HG03108 (cell line): ENCODE data around the gene SACM1L.
"Not testable (repeated sequence)": the region's sequence is repeated elsewhere in the genome, so short reads cannot be mapped to it uniquely, and the experiment has no call there.

ENCODE experiments used
- ATAC-seq: cut with Tn5 transposase; IDR thresholded peaks from one replicate; pipeline ENCODE4 v1.9.1; 2021; ENCODE audit warnings: moderate library complexity; ENCODE audit not compliant: unreplicated experiment

SACM1L gene

DNA sequence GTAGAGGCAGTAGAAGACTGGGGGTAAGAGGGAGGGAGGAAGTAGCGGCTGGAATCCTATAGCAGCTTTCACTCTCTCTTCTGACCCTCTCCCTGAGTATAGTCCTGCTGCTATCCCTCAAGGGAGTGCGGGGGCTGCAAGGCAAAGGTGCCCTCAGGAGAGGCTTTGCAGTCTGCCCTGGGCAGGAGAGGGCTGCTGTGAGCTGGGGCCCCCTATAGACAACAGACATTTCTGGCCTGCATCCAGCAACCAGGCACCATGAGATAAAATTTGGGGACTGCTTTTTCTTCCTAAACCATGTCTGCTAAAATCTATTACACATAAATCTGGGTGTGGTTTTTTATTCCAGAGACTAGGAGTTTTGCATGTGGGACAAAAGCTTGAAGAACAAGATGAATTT lies 48.0 kb downstream of the SACM1L start:
- ATAC-seq: no peak

DNA sequence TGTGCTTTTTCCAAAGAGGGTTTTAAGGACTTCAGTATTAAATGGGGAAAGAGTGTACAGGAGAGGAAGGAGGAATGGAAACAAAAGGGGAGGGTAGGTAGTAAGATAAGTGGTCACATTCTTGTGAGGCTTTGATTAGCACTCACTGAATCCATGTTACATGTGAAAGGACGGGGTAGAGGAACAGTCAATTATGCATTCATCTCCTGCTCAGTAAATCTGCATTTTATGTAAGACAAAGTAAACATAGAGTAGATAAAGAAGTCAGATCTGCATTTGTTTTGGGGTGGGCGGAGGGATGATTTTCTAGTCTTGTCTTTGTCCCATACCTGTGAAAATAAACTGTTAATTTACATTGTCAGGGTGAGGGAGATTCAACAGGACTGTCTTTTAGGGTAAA lies 50.8 kb downstream of the SACM1L start:
- ATAC-seq: no peak

GRCh38 chr3:45741247-45741646 lies 52.1 kb downstream of the SACM1L start:
- ATAC-seq: no peak

DNA sequence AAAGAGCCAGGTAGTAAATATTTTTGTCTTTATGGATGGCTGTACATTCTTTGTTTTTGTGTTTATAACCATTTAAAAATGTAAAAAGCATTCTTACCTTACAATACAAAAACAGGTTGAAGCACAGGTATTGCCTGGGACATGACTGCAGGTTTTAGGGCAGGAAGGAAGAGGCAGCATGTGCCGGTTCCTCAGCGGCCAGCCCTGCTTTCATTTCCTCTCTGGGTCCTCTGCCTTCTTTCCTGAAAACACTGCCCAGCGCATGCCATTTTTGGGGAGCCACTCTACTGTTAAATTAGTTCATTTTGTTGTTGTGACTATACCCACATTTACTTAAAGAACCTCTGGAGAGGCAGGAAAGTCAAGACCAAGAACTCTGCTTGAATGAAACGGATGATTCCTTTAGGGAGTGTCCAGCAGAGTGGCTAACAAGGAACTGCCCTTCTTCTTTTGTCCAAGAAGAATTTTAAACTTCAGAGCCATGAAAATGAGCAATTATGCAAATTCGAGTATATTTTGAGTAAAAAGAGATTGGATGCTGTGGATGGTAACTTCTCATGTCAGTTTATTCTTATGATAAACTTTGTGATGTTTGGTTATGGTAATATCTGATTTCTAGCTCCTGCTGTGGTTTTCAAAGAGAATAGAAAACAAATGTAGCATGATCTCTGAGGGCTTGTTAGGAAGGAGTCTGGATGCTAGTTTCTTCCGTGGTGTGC lies 52.7 kb downstream of the SACM1L start:
- no peak for ATAC-seq

DNA sequence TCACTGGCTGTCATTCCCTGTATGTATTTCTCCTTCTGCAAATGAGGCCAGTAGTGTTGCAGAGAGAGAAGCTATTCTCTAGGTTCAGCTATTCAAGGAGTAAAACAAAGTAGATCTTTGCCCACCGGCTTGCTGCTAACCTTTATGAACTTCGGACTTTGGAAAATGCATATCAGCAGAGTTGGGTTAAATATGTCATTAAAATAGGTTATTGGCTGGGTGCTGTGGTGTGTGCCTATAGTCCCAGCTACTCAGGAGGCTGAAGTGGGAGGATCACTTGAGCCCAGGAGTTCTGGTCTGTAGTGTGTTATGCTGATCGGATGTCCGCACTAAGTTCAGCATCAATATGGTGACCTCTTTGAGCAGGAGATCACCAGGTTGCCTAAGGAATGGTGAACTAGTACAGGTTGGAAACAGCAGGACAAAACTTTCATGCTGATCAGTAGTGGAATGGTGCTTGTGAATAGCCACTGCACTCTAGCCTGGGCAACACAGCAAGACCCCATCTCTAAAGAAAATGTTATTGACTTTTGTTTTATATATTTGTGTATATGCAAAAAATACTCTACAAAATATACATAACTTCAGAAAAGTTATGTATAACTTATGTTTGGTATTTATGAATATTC lies 53.4 kb downstream of the SACM1L start:
- ATAC-seq: no peak

- ATAC-seq: no peak
These were observed 57.1 kb downstream of the SACM1L start for GRCh38 chr3:45746165-45746776.

DNA sequence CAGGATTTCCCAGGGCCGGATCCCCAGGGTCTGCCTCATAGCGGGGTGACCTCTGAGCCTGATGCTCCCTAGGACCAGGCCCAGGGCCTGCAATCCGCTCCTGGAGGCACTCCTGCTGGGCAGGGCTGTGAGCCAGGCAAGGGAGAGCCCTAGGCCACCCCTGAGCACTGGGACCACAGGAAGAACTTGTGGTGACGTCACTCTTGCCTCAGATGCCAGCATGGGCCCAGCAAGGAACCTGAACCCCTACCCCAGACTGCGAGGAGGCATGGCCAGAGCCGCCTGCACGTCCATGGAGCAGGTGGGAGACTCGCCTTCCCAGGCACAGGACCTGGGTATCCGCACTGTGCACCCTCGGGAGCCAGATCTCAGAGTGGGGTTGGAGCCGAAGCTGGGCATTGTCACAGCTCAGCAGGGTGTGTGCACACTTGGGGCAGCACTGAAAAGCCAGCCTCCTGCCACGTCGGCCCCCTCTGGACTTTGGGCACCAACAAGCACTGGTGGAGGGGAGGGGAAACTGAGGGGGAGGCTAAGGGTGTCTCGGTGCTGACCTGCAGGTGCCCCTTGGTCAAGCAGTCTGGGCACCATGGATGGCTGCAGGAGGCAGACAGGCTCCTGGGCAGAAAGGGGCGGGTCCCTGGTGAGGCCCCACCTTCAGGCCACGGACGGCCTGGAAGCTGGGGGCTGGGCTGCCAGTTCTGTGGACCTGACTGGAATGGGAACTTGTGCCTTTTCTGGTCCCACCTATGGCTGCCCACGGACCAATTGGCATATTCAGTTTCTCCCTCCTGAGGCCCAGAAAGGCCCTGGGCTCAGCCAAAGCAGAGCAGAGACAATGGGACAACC lies 57.8 kb downstream of the SACM1L start:
- no peak for ATAC-seq

GRCh38 chr3:45748068-45748467 lies 58.9 kb downstream of the SACM1L start:
- ATAC-seq: no peak

DNA sequence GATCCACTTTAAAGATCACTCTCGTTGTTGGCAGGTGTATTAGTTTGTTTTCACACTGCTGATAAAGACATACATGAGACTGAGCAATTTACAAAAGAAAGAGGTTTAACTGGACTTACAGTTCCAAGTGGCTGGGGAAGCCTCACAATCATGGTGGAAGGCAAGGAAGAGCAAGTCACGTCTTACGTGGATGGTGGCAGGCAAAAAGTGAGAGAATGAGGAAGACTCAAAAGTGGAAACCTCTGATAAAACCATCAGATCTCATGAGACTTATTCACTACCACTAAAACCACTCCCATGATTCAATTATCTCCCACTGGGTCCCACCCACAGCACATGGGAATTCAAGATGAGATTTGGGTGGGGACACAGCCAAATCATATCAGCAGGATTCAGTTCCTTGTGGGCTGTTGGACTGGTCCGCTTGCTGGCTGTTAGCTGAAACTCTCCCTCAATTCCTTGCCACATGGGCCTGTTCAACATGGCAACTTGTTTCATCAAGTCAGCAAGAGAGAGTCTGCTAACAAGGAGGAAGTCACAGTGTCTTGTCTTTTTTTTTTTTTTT lies 59.9 kb downstream of the SACM1L start:
- ATAC-seq: not testable (repeated sequence)

- ATAC-seq: no peak
These were observed 60.7 kb downstream of the SACM1L start for GRCh38 chr3:45749880-45750279.

DNA sequence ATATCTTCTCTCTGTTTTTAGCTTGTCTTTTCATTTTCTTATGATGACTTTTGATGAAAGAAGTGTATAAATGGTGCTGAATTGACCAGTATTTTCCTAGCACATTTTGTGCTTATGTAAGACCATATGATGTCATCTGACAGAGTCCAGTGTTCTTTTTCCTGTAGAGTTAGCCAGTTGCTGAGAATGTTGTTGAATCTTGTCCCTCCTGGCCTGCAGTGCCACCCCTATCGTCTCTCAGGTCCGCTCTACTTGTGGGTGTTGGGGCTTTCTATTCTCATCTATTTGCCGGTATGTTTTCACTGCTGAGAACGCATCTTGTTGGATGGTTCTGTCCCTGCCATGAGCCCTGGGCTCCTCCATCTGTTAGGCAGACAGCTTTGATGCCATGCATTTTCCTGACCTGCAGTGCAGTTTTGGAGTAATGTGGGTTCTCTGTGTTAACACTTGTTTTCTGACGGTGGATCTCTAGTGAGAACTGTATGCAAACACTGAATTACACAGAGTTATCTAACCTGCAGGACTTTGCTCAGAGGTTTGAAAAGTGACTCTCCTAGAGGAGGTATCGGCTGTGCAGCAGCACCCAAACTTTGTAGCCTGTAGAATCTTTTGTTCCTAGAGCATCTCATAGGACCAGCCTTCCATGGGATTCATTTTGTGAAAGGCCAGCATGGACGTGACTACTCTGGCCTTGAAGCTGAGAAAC lies 62.5 kb downstream of the SACM1L start:
- ATAC-seq: no peak

DNA sequence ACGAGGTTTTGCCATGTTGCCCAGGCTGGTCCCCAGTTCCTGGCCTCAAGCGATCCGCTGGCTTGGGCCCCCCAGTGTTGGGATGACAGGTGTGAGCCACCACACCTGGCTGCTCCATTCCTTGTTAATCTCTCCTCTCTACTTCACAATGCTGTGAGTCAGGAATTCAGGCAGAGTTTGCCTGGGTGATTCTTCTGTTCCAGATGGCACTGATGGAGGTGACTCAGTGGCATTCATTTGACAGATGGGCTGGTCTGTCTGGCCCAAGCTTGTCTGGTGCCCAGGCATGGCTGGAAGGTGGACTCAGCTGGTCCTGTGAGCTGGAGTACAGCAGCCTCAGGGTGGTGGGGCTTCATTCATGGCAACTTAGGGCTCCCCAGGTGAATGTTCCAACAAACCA lies 63.9 kb downstream of the SACM1L start:
- no peak for ATAC-seq

DNA sequence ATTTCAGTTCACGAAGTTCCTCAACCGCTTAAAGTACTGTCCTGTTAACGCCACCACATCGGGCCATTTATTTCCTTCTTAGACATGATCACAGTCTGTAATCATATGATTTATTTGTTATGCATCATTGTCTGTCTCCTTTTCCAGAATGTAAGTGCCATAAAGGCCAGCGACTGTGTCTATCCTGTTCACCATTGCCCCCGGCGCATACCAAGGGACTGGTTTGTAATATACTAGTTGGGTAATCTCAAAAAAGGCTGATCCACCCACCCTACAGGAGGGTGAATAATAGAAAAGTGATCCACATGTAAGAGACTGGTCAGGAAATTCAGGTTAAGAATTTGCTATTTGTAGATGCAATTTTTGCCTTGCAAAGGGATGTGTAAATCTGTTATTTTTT lies 65.3 kb downstream of the SACM1L start:
- ATAC-seq: no peak

DNA sequence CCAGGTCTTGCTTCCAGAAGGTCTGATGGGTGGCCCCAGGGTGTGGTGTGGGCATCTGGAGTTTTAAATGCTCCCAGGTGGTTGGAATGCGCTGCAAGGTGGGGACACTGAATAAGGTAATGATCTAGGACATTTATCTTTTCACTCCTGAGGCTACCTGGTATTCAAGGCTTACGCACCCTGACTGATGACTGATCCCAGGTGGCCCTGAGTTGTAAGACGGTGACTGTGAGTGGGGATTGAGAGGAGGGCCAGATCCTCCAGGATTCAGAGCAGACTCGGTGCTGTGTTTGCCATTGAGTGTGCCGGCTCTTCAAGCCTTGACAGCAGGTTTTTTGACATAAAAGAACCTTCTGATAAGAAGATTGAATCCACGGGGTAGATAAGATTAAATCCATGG lies 66.9 kb downstream of the SACM1L start:
- ATAC-seq: no peak

GRCh38 chr3:45757141-45757540 lies 67.9 kb downstream of the SACM1L start:
- ATAC-seq: not testable (repeated sequence)

GRCh38 chr3:45758871-45759270 lies 69.7 kb downstream of the SACM1L start:
- no peak for ATAC-seq

GRCh38 chr3:45759851-45760250 lies 70.7 kb downstream of the SACM1L start:
- ATAC-seq: no peak

DNA sequence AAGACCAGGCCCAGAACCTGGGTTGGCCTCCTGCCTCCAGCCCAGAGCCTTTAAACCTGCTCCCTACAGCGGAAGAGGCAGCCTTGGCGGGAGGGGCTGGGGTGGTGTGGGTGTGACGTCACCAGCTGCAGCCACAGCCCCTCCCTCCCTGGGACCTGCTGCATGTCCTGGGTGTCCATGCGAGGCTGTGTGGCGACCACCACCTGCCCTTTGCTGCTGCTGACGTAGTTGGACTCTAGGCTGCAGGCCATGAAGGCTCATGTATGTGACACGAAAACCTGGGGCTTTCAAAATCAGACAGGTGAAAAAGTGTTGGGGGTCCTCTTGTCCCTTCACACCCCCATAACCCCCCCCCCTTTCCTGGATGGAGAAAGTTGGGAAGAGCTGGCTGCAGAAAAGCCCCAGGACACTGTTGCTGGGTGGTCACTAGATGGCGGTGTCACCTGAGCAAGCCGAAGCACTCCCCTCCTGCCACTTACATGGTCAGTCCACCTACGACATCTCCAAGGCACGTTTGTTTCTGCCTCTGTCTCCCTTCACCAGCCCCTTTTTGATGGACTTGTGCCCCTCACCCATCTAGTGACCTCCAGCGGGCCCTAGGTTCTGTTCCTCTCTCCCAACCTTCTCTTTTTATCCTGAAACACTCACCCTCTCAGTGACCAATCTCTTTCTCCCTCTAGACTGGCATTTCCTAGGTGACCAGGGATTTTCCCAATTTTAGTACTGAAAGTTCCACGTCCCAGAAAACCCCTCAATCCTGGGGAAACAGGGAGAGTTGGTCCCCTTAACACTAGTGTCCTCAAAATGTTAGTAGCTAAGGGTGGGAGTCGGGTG lies 71.9 kb downstream of the SACM1L start:
- ATAC-seq: no peak

DNA sequence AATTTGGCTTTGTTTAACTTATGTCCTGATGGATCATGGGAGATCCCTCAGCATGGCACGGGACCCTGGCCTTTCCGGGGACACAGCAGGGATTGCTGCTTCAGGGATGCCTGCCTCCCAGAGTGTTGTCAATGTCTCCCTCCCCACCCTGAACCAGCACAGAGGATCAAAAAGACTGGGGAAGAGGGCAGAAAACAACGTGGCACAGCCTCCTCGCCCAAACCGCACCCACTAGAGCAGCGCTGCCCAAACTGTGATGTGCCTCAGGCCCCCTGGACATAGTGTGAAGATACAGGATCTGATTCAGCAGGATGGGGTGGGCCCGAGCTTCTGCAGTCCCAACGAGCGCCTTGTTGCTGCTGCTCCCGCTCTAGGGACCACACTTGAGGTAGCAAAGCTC lies 72.6 kb downstream of the SACM1L start:
- ATAC-seq: no peak
